Mononuclear cell (primary cell): ENCODE measurements around the gene CUL9. TPM values are rescaled to one million over a fixed set of nuclear protein-coding genes. Genes with fewer than 3 reads are reported as not detected.

ENCODE experiments used
- H3K27me3 ChIP-seq: 2 replicates; pipeline ENCODE4 v1.6.0; 2011; ENCODE audit warnings: low read length, control low read depth; ENCODE audit not compliant: insufficient read depth
- H3K4me1 ChIP-seq: 2 replicates; pipeline ENCODE4 v1.5.1; 2011; ENCODE audit warnings: mild to moderate bottlenecking, low read length, control low read depth; ENCODE audit not compliant: insufficient read depth
- H3K4me3 ChIP-seq: 2 replicates; pipeline ENCODE4 v1.5.1; 2011; ENCODE audit warnings: mild to moderate bottlenecking, low read length, moderate library complexity
- H3K9me3 ChIP-seq: 2 replicates; pipeline ENCODE4 v1.5.1; 2011; ENCODE audit warnings: low read depth, mild to moderate bottlenecking, control low read depth, low read length
- total RNA-seq: library from RNA; depleted of rRNA; stranded (reverse); fragments of >200 nt; gene quantifications from one replicate; pipeline ENCODE4 v1.2.3, GENCODE V29; 2012

CUL9 gene
- total RNA-seq, 1 donor: 24.2 TPM

DNA sequence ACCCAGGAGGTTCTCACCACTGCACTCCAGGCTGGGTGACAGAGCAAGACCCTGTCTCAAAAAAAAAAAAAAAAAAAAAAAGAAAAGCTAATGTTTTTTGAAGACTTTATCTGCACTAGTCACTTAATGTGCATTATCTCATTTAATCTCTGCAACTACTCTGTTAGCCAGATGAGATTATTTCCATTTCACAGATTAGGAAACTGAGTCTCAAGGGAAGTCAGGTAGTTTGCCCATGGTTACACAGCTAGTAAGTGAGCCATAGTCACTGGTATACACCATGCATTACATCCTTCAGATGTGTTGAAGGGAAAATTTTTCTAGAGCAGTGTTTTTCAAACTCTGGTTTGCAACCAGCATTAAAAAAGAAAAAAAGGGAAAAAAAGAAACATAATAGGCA is 18.1 kb upstream of the CUL9 start:
- H3K9me3 ChIP-seq: no peaks in the 10 kb centered on the region
- H3K4me3 ChIP-seq: no peak overlapping the region
- H3K27me3 ChIP-seq: no peaks in the 10 kb centered on the region
- H3K4me1 ChIP-seq: no peaks in the 10 kb centered on the region

DNA sequence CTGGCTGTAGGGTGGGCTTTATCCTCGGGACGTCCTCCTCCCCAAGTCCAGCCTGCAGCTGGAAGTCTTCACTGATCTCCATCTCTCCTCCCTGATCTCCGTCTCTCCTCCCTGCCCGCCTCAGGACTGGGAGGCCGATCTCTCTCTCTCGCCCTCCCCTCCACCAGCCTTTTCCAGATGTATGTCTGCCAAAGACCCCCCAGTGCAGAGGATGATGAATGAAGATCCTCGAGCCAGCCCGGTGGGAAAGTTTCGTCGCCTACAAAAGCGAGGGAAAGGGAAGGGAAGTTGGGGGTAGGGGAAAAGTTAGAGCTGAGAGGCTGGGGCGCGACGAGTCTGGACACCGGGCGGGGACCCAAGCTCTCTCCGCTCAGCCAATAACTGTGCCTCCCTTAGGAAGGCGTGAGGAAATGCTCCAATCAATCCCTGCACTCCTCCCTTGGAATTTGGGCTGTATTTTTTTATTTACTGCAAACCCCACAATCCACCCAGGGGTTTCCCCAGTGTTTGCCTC is 11.5 kb upstream of the CUL9 start:
- H3K4me3 ChIP-seq: peak overlapping the region; percentile 69
- no peaks in the 10 kb centered on the region for H3K27me3 ChIP-seq
- no peaks in the 10 kb centered on the region for H3K9me3 ChIP-seq
- H3K4me1 ChIP-seq: peaks cover 41% of the 10 kb centered on the region

DNA sequence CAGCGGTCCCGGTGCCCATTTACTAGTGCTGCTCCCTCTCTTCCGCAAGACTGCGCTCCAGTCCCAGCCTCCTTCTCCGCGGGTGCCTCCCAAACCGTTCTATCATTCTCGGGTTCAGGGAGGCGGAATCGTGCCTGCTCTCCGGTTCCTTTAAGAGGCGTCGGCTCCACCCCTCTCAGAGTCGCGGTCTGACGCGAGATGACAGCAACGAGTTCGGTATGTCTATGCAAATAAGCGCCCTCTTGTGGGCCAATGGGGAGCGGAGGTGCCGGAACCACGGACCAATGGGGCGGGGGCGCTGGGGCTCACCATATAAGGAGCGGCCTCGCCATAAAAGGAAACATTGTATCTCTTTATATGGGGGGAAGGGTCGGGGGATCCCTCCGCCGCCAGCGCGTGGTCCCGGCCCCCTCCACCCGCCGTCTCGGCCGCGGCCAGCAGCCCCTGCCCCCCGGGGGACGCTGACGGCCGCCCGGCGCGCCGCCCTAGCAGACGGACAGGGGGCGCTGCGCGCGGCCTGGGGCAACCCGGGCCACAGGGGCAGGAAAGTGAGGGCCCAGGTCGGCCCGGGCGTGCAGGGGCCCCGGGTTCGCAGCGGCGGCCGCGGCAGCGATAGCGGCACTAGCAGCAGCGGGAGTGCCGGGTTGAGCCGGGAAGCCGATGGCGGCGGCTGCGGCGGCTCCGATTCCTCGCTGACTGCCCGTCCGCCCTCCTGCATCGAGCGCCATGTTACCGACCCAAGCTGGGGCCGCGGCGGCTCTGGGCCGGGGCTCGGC is 10.9 kb upstream of the CUL9 start, which contains the start of gene SRF:
SRF (plus strand) TSS at position 339 of the 776 bp plus-strand sequence; CDS start at position 727, 388 bp downstream.
- no peaks in the 10 kb centered on the region for H3K9me3 ChIP-seq

DNA sequence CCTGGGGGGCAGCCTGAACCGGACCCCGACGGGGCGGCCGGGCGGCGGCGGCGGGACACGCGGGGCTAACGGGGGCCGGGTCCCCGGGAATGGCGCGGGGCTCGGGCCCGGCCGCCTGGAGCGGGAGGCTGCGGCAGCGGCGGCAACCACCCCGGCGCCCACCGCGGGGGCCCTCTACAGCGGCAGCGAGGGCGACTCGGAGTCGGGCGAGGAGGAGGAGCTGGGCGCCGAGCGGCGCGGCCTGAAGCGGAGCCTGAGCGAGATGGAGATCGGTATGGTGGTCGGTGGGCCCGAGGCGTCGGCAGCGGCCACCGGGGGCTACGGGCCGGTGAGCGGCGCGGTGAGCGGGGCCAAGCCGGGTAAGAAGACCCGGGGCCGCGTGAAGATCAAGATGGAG is 10.3 kb upstream of the CUL9 start:
- peak overlapping the region; percentile 69 for H3K4me3 ChIP-seq
- peaks cover 52% of the 10 kb centered on the region for H3K4me1 ChIP-seq
- no peaks in the 10 kb centered on the region for H3K9me3 ChIP-seq
- H3K27me3 ChIP-seq: no peaks in the 10 kb centered on the region

More for the DNA sequence above, 10.9 kb upstream of the CUL9 start, which contains the start of gene SRF:
- Histone ChIP-seq H3K27me3 (no peaks in the 10 kb centered on the region), H3K4me3 (peak within 1 kb of the TSS; percentile 69), H3K4me1 (peaks cover 47% of the 10 kb centered on the region)

DNA sequence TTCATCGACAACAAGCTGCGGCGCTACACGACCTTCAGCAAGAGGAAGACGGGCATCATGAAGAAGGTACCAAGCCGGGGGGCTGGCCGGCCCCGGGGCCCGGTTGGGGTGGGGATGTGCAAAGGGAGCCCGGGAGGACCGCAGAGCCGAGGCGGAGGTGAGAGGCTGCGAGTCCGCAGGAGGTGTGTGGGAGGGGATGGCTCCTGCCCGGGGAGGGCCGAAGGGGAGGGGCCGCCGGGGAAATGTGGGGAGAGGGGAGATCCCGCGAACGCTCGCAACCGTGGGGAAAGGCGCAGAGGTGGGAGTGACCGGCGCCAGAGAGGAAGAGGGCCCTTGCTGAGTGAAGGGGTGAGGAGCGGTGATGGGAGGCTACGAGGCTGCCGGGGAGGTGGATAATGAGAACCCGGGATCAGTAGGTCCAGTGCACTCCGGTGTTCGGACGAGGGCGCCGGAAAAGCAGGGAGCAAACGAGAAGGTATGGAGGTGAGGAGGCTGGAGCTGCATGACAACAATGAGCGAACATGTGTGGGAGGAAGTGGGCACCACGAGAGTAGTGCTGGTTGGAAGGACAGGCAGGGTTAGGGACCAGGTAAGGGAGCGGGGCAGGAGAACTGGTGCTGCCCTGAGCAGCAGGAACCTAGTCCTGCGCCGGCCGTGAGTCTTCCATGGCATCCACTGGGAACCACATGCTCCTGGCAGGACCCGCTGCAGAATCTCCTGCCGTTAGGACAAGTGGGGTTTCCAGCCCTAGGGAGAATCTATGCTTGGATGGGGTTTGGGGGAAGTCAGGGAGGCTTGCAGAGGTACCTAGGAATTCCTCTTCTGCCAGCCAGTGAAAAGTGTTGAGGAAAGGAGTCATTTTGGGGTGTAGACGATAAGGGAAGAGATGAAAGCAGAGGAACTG is 9.6 kb upstream of the CUL9 start:
- Histone ChIP-seq H3K4me1 (peaks cover 52% of the 10 kb centered on the region), H3K4me3 (peak overlapping the region; percentile 69), H3K9me3 (no peaks in the 10 kb centered on the region), H3K27me3 (no peaks in the 10 kb centered on the region)

DNA sequence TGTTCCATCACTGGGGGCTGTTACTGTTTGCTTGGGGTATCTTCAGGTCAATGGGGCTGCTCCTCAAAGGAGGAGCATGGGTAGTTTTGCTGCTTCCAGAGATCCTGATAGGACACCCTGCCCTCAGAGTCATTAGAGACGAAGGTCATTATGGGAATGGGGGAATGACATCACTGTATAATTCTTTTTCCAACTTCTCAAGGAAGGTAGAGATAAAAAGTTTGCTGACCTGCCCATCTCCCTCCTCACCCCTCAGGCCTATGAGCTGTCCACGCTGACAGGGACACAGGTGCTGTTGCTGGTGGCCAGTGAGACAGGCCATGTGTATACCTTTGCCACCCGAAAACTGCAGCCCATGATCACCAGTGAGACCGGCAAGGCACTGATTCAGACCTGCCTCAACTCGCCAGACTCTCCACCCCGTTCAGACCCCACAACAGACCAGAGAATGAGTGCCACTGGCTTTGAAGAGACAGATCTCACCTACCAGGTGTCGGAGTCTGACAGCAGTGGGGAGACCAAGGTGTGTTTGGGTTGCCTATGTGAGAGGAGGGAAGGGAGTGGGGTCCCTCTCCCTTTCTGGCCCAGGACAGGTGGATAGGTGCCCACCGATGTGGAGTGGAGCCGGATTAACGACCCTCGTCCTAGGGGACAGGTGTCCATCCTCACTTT is 8.3 kb upstream of the CUL9 start:
- peaks cover 52% of the 10 kb centered on the region for H3K4me1 ChIP-seq
- peak overlapping the region; percentile 27 for H3K4me3 ChIP-seq
- H3K27me3 ChIP-seq: no peaks in the 10 kb centered on the region
- H3K9me3 ChIP-seq: no peaks in the 10 kb centered on the region

DNA sequence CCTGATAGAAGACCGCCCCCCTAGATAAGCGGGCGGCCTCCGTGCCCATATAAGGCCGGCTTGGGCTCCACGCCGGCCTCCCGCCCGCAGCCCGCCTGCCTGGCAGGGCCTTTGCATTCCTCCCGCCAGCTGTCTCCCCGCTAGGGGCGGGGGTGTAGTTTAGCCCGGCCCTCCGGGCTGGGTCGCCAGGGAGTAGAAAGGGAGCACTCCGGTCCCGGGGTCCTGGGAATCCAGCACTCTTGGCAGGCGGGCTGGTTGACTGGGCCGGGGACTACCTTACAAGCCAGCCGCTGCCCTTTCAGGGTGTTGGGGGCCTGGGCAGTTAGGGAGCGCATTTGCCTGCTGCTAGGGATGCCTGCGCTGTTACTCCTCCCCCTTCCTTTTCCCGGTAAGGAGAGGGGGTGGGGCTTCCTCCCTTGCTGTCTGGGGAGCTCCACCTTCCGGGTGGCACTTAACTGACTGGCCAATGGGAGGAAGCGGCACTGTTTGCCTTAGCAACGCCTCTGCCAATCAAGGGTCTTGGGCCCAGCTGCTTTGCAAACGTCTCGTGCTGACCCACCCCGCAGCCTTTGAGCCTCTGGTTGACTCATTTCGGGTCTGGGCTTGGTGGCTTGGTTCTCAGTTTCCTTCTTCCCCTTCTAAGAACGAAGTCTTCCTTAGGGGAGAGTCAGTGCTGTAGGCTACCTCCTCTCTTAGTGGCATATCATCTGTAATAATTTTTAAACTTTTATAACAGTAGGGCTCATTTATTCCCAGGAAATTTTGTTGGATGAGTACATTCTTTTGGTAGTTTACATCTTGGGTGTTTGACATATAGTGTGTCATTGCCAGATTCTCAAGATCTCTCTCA is 7.5 kb upstream of the CUL9 start:
- peaks cover 52% of the 10 kb centered on the region for H3K4me1 ChIP-seq

DNA sequence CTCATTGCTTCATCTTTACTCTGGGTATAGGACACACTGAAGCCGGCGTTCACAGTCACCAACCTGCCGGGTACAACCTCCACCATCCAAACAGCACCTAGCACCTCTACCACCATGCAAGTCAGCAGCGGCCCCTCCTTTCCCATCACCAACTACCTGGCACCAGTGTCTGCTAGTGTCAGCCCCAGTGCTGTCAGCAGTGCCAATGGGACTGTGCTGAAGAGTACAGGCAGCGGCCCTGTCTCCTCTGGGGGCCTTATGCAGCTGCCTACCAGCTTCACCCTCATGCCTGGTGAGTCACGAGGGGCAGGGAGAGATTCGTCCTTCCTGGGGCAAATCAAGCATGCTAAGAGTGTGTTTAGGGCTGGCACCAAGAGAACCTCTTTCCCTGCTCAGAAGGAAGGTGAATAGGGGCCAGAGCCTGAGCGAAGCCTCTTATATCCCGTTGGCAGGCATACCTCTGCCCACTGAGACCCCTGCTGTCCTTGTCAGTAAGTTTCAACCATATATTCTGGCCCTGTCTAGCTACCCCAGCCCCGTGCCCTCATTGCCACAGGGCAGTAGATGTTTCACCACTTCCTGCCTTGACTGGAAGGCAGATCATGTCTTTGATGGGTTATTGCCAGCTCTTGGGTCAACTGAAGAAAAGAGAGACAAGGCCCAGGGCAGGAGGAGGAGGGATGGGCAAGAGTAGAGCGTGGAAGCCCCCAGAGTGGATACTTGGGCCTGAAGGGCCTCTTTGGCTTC is 6.1 kb upstream of the CUL9 start:
- Histone ChIP-seq H3K4me3 (no peak overlapping the region), H3K9me3 (no peaks in the 10 kb centered on the region), H3K4me1 (peaks cover 44% of the 10 kb centered on the region), H3K27me3 (no peaks in the 10 kb centered on the region)

More for the DNA sequence above, 7.5 kb upstream of the CUL9 start:
- Histone ChIP-seq H3K4me3 (peak overlapping the region; percentile 27), H3K27me3 (no peaks in the 10 kb centered on the region), H3K9me3 (no peaks in the 10 kb centered on the region)

DNA sequence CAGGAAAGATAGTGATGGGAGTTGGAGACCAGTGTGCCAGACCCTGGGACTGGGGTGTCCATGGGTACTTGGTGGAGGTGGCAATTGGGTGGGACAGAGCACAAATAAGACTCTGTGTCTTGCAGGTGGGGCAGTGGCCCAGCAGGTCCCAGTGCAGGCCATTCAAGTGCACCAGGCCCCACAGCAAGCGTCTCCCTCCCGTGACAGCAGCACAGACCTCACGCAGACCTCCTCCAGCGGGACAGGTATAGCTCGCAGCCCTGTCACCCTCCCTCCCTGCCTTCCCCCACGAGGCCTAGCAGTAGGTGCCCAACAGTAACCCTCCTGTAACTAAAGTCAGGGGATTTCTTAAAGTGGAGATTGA is 5.6 kb upstream of the CUL9 start:
- no peaks in the 10 kb centered on the region for H3K27me3 ChIP-seq
- H3K9me3 ChIP-seq: no peaks in the 10 kb centered on the region
- no peak overlapping the region for H3K4me3 ChIP-seq
- peaks cover 50% of the 10 kb centered on the region for H3K4me1 ChIP-seq

DNA sequence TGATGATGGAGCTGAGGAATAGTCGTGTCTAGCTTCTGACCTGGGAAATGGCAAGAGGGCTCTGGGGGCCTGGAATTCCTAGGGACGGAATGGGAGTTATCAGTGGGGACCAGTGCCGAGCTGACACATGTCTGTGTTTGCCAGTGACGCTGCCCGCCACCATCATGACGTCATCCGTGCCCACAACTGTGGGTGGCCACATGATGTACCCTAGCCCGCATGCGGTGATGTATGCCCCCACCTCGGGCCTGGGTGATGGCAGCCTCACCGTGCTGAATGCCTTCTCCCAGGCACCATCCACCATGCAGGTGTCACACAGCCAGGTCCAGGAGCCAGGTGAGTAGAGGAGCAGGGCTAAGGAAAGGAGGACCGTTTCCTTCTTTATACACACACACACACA is 3.8 kb upstream of the CUL9 start:
- Histone ChIP-seq H3K4me3 (no peak overlapping the region), H3K4me1 (peaks cover 55% of the 10 kb centered on the region), H3K9me3 (no peaks in the 10 kb centered on the region), H3K27me3 (no peaks in the 10 kb centered on the region)

DNA sequence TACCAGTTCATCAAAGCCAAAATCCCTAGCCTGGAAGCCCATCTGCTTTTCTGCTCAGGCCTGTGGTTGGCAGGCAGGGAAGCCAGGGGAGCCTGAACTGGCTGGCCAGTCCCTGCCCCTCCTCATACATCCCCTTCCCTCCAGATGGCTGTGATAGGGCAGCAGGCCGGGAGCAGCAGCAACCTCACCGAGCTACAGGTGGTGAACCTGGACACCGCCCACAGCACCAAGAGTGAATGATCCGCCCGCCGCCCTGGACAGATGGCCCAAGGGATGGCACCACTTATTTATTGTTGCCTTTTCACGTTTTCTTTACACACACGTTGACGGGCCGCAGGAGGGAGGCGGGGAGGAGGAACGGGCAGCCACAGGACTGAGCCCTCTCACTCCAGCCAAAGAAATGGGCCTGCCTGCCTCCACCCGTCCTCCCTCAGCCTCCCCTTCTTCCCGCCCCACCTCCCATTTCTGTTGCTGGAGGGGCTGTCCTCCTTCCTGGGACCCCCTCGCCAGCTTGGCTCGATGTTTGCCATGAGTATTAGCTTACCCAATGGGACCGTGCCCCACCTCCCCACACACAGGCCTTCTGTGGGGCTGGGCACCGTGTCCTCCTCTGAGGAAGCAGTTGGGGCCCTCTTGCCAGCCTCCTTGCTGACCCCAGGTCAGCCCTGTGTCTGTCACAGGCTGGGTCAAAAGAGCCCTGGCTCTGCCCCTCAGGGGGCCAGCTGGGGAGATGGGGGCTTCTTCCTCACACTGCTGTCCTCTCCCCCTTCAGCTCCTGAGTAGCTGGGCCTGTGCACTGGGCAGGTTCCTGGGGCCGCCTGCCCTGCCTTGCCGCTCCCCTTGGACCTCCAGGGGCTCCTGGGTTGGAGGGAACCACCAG is 2.8 kb upstream of the CUL9 start:
- no peaks in the 10 kb centered on the region for H3K9me3 ChIP-seq
- H3K4me1 ChIP-seq: peaks cover 51% of the 10 kb centered on the region
- H3K27me3 ChIP-seq: no peaks in the 10 kb centered on the region
- H3K4me3 ChIP-seq: no peak overlapping the region

DNA sequence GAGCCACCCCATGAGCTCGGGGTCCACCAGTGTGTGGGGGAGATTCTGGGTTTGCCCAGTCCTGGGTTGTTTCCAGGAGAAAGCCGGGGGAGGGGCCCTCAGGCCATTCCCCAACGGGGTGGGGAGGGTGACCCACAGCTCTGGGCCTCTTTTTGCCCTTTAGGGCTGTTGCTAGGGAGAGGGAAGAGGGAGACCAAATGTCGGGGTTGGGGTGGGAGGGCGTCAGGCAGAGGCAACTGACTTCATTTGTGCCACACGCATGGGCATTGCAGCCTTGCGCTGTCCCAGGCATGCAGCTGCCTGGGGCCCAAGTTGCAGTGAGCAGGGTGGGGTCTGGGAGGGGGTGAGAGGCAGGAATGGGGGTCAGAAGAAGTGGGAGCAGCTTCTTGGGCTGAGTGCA is 1.9 kb upstream of the CUL9 start:
- Histone ChIP-seq H3K9me3 (no peaks in the 10 kb centered on the region), H3K4me3 (no peak overlapping the region), H3K4me1 (peaks cover 49% of the 10 kb centered on the region), H3K27me3 (no peaks in the 10 kb centered on the region)

DNA sequence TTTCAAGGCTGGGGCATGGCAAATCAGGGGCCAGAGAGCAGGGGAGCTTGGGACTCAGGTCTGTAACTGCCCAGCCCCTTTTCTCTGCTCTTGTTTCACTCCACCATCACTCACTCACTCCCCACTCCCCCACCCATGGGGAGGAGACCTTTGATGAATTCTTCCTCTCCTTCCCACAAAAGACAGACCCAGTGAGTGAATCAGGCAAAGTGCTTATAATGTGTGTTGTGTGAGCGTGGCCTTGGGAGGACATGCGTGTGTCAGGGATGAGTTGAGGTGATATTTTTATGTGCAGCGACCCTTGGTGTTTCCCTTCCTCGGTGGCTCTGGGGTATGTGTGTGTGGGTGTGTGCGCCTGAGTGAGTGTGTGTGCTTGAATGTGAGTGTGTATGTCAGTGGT is 1.0 kb upstream of the CUL9 start:
- peaks cover 48% of the 10 kb centered on the region for H3K4me1 ChIP-seq
- H3K27me3 ChIP-seq: no peaks in the 10 kb centered on the region
- no peaks in the 10 kb centered on the region for H3K9me3 ChIP-seq
- H3K4me3 ChIP-seq: no peak overlapping the region
